GM19438 (cell line): ENCODE results near the gene UPF2.

ENCODE experiments used
- ATAC-seq: cut with Tn5 transposase; IDR thresholded peaks from one replicate; pipeline ENCODE4 v1.9.1; 2021; ENCODE audit warnings: low read depth; ENCODE audit not compliant: unreplicated experiment

UPF2 gene

GRCh38 chr10:11887381-11888227 is 155.0 kb downstream of the UPF2 start:
- no peak for ATAC-seq

DNA sequence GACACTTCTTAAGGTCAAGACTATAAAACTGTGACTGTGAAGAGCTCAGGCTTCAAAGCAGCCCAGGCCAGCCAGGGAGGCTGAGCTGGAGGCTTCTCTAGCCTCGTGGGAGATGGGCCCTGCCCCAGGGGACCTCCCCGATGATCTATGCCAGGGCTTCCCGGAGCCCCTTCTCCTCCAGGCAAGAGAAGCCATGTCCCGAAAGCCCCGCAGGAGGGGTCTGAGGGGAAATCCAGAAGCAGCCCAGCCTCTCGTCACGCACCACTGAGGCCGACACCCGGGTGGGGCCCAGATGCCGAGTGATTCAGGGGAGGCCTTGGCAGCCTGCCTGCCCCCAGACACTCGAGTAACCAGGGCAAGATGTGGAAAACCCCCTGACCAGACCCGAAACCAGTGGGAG is 155.8 kb downstream of the UPF2 start:
- no peak for ATAC-seq

GRCh38 chr10:11886138-11886474 is 156.5 kb downstream of the UPF2 start:
- no peak for ATAC-seq

GRCh38 chr10:11885437-11886137 is 157.0 kb downstream of the UPF2 start:
- no peak for ATAC-seq

- no peak for ATAC-seq
These were observed 157.7 kb downstream of the UPF2 start for GRCh38 chr10:11884706-11885423.

- no peak for ATAC-seq
These were observed 159.8 kb downstream of the UPF2 start for GRCh38 chr10:11882646-11883375.

- no peak for ATAC-seq
These were observed 160.9 kb downstream of the UPF2 start for GRCh38 chr10:11881477-11882417.

- no peak for ATAC-seq
These were observed 161.6 kb downstream of the UPF2 start for GRCh38 chr10:11881030-11881476.

DNA sequence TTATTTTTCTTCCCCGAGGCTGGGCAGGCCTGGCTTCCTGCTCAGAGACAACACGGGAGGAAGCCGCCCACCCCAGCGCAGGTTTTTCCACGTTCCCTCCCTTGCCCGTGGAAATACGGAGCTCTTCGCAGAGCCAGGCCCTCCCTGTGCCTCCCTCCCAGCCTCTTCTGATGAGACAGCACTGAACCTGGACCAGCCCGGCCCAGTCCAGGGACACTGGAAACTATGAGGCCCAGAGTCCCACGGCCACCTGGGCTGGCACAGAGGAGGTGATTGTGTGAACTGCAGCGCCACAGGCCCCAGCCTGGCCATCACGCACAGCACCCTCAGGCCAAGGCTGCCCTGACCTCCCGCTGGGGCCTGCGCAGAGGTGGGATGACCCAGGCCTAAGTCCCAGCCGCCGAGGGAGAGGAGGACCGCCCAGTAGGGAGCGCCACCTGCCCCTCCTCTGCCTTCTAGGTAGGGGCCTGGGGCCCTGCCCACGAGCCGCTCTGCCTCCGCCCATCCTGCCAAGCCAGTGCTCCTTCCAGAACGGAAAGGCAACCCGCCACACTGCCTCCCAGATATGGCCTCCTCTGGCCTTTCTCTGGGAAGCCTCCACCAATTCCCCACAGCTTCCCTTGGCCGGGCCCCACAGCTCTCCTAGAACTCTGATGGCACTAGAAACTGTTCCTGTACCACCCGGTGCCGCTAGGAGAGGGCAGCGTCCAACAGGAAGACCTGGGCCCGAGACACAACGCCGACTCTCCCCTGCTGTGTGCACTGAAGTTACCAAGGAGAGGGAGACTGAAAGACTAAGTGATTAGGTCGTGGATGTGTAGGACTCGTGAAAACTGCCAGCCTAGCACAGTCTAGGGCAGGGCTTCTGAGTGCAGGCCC is 162.2 kb downstream of the UPF2 start:
- ATAC-seq = no peak

GRCh38 chr10:11879387-11880094 is 163.1 kb downstream of the UPF2 start:
- no peak for ATAC-seq

- no peak for ATAC-seq
These were observed 163.8 kb downstream of the UPF2 start for GRCh38 chr10:11878776-11879175.

DNA sequence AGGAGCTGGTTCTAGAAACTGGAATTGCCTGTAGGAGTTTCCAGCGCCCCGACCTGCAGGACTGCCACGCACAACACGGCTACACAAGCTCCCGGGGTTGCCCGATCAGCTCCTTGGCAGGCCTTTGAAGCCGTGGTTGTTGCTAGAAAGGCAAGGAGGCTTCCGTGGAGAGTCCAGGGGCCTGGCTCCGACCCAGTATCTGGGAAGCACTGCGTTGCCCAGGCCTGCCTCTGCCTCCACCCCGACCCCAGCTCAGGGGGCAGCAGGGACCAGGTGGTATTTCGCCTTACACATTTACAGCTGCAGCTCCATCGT is 165.1 kb downstream of the UPF2 start:
- no peak for ATAC-seq

- ATAC-seq = no peak
These were observed 165.6 kb downstream of the UPF2 start for GRCh38 chr10:11876805-11877590.

DNA sequence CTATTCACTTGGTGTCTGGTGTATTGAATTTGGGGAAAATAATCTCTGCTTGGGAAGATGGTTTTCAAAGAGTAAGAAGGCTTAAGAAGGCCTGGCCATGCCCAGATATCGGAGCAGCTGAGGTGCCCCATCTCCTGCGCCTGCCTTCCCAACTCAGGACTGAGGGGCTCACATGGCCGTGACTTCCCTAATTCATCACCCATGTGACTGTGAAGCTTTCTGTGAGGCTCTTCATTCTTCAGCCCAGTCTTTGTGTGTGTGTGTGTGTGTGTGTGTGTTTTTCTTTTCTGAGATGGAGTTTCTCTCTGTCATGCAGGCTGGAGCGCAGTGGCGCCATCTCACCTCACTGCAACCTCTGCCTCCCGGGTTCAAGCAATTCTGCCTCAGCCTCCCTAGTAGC is 166.3 kb downstream of the UPF2 start:
- no peak for ATAC-seq

DNA sequence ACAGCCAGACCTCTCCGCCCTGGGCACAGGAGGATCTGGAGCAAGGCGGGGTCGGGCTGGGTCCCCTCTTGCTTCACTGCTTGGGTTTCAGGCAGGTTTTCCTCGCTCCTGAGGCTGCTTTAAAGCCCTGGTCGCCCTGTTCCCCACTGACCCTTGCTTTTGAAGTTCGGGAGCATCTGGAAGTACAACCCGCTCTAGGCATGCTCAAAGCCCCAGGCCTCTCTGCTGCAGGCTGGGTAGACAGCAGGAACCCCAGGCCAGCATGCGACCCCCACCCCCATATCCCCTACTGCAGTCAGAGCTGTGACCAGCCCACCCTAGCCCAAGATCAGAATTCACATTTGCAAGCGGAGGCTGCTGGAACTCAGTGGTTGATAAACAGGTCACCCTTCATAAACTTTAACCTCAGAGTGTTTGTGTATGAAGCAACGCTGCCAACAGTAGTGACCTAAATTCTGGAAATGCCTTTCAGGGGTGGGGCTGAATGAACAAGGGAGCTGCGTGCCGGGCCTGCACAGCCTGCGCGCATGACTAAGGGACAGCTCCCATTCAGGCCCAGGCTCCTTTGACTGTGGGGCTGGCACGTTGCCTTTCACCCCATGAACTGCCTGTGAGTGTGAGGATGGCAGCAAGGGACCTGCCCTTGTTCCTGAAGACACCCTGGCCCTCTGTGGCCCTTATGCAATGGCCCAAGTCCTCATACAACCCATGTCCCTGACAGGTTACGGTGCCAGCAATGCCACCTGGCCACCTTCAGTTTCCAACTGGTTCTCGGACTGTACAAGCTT is 166.9 kb downstream of the UPF2 start:
- no peak for ATAC-seq

DNA sequence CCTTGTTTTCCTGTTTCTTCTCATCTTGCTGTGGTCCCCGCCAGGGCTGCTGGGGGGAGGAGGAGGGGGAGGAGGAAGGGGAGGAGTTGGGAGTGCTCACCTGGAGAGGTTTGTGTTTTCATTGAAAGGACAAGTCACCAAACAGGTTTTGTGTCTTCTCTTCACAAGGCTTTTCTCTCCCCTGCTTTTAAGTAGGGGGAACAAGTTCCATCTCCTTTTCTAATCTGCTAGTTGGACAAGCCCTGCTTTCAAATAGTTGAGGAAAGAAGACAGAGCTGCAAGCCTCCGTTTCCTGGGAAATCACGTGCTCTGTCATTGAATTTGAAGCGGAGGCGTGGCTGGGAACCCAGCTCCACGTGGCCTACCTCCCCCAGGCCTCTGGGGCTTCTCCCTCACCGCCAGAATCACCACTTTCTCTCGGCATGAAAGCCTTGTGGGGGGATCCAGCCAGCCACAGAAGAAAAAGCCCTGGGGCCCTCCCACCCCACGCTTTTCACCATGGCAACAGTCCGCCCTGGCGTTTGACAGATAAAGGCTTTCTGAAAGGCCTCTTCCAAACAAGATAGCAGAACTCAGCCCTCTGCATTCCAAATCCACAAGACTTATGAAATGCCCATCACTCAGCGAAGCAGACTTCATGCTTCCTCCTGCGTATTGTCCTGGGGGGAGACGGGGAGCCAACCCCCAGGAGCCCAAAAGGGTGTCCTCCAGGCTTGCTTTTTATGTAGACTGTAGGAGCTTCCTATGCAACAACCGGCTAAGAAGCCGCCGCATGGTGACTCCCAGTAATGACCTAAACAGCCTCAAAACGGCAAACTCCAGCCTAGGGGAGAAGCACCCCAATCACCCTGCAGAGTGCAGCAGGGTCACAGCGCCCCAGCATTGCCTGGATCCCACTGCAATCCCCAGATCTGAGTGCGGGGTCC is 167.8 kb downstream of the UPF2 start:
- no peak for ATAC-seq
